GDM1 (cell line): ENCODE results near the gene LRRC74A.
"Not testable (repeated sequence)": the region's sequence is repeated elsewhere in the genome, so short reads cannot be mapped to it uniquely, and the experiment has no call there.

Experiments used
- DNase-seq: peaks from one replicate; lab custom pipeline; 2025; lab: John Stamatoyannopoulos, UW

LRRC74A gene

DNA sequence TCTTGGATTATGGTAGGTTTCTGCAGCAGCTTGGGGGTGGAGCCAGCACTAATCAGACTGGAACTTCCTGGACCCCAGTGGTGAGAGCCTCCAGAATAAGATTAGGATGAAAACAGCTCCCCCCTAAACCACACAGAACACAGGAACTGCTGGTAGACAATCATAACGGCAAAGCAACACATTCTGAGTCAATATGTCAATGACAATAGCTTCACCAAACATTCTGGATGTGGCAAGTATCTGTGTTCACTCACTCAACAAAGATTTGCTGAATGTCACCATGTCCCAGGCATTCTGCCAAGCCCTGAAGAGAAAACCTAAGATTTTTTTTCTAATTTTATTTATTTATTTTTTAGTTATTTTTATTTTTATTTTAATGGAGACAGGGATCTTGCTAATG is 65.2 kb downstream of the LRRC74A start:
- no peak for DNase-seq

DNA sequence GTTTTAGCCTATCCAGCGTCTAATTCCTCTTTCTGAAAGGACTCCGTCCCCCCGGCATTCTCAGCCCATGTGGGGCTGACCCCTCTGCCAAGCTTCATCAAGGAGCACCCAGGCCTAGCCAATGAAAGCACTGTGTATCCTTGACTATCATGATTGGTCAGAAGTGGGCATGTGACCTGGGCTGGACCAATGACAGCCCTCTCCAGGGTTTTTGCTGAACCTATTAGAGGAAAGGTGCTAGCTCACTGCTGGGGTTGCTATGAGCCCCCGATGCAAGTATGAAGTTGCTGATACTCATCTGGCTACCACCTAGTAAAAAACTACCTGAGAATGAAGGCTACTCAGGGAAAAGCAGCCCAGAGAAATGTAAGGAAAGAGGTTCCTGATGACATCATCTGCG is 68.1 kb downstream of the LRRC74A start:
- DNase-seq = no peak

DNA sequence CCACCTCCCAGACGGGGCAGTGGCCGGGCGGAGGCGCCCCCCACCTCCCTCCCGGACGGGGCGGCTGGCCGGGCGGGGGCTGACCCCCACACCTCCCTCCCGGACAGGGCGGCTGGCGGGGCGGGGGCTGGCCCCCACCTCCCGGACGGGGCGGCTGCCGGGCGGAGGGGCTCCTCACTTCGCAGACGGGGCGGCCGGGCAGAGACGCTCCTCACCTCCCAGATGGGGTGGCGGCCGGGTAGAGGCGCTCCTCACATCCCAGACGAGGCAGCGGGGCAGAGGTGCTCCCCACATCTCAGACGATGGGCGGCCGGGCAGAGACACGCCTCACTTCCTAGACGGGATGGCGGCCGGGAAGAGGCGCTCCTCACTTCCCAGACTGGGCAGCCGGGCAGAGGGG is 71.8 kb downstream of the LRRC74A start:
- DNase-seq = not testable (repeated sequence)

DNA sequence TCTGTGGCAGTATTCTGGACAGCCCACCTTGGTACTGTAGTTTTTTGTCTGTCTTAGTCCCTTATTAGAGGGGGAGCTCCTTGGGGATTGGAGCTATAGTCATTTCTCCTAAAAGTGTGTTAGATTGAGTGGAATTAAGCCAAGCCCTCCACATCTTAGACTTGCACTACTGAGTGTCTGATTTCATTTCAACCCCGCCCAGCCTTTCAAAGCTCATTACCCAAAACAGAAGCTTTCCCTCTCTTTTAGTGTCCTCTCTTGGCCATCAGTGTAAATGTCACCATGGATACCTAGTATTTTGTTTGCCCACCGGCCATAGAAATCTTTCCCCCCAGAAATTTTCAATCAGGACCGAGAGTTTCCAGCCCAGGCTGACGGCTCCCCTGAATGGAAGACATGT is 74.5 kb downstream of the LRRC74A start:
- no peak for DNase-seq

DNA sequence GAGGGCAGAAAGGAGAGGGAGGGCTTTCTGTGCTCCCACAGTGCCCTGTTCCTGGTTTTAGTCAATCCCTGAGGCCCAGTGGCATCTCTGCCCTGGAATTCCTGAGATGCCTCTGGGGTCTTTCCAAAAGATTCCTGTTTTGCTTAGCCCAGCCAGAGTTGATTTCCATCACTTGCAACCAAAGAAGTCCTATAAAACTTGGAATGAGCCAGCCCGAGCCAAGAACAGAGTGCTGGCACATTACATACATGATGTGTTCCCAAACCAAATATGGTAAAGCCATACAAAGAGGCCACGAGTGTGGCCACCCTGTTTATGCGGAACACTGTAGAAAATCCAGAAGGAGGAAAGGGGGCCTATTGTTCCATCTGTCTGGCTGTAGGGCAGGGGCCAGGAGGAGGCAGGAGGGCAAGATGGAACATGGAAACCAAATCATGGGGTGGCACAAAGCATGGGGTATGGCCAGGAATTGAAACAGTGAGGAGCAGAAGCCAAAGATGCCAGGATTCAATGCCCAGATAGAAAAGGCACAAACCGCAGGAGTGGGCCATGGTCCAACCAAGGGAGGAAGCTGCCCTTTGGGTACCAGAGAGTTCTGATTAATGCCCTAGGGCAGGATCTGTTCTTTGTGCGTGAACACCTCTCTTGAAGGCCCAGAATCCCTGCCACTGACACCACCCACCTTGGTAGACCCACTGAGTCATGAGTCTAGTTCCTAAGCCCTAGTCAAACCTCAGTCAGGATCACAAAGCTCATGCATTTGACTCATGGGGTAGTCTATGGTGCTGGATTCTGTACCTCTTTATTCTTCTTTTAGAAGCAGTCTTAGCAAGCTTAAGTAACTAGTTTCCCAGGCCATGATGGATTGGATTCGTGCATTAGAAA is 75.2 kb downstream of the LRRC74A start:
- DNase-seq = no peak

DNA sequence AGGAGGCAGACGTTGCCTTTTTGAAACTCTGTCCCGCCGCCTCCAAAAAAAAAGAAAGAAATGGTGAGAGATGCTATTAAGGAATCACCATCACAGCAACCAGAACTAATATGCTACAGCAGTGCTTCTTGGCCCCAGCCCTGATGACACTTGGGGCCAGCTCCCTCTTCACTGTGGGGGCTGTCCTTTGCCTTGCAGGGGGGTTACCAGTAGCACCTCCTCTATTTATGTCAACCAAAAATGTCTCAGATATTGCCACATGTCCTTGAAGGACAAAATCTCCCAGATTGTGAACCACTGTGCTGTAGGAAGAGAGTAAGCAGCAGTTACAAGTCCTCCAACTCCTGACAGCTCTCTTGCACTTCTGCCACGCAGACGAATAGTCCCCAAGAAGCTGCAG is 76.4 kb downstream of the LRRC74A start:
- no peak for DNase-seq

DNA sequence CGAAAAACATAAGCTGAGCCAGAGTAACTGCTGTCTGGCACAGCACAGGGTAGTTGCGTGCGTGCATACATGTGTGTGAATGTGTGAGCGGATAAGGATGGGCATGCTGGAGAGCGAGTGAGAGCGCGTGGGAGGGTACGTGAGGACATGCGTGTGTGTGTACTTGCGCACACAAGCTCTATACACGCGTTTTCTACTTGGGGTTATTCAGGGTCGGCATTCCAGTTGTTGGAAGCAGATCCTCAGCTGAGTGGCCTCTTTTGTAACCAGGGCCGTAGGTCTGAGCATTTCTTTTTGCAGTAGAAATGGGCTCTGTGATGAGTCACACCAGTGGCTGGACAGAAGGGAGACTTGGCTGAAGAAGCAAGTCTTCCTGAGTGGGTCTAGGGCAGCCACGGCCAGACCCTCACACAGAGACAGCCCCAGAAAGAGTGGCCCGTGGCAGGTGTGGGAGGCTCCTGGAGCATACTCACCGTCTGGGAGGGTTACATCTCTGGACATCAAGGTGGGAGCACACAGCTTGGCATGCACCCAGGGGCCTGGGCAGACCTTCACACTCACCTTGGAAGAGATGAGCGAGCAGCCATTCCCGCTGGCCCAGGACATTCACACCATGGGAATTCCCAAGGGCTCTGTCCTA is 78.0 kb downstream of the LRRC74A start:
- DNase-seq = no peak

DNA sequence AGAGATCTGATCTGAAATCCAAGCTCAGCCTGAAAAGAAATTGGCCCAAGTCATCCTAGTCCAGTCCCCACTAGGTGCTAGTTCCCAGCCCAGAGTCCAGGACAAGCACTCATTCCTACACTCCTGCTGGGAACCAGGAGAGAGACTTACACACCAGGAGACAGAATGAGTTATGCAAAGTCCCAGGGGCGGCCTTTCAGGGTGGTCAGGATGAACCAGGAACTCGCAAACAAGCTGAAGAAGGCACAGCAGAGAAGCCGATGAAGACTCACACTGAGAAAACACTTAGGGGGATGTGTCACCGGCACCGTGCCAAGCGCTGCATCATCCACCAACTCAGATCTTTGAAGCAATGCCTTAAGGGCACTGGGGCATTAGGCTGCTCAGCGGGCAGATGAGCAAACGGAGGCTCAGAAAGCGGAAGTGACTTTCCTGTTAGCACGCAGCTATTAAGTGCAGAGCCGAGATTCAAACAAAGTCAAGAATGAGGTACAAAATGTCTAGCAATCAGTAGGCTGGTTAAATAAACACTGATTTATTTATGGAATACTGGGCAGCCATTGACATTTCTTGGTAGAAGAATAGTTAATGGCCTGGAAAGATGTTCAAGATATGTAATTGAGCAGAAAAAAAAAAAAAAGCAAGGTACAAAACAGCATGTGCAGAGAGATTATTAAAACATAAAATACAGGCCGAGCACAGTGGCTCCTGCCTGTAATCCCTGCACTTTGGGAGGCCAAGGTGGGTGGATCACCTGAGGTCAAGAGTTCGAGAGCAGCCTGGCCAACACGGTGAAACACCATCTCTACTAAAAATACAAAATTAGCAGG is 78.7 kb downstream of the LRRC74A start:
- DNase-seq = peak; percentile 49

DNA sequence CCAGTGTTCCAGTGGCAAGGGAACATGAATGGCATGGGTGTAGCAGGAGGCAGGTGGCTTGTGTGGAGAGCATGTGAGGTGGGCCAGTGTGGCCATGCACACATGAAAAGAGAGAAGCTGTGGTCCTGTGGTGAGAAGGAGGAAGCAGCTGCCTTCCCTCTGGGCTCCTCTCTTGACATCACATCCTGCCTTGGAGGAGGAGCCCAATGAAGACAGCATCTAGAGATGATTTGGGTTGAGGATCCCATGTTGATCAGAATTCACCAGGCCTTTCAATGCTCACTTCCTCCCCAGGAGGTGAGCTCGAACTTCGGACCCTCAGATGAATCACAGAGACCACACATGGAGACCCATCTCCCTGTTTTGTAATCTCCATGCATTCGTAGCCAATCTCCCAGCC is 82.6 kb downstream of the LRRC74A start:
- DNase-seq = peak; percentile 96

DNA sequence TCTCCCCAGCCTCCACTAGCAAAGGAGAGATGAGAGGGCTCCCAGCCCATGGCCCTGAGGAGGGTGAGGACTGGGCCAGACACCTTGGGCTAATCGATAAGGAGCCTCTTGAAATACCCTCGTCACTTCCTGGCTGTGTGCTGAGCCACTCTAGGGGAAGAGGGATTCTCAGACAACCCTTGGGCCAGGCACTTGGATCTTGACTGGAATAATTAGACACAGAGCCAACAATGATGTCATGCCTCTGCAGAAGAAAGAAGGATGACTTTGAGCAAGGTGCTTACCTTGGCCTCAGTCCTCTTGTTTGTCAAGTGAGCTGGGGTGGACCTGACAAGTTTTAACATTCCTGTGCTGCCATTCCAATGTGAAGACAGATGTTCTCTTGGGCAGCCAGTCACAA is 83.1 kb downstream of the LRRC74A start:
- DNase-seq = no peak

DNA sequence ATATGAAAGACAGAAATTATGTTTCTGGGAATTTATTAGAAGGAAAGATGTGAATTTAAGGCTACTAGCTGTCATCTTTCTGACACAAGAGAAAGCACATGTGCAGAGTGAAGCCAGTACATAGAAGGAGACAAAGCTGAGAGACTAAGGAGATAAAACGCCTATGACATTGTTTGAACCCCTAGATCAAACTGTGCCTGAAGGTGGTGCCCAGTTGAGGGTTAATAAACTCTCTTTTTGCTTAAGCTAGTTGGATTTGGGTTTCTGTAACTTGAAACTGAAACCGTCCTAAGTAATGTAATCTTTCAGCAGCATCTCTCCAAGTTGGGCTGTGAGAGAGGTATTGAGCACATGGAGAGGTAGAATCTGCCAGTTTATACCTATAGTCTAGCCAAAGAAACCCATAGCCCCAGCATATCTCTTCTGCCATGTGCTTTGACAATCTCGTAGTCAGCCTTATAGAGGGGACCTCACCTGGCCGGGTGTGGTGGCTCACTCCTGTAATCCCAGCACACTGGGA is 84.2 kb downstream of the LRRC74A start:
- DNase-seq = no peak

DNA sequence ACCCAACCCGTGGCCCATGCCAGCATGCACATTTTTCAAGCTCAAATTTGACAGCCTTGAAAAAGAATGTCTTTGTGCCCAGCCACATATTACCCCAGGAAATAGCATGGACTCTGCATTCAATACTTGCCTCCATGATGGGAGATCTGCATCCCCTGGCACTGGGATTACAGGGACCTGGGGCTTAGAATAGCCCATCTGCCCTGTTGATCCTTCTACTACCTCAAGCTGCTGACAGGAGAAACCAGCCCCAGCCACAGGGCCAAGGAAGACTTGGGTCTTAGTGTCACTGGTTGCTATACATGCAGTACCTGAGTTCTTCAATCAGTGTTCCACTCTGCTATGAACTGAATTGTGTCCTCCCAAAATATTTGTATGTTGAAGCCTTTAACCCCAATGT is 85.3 kb downstream of the LRRC74A start:
- DNase-seq = no peak

DNA sequence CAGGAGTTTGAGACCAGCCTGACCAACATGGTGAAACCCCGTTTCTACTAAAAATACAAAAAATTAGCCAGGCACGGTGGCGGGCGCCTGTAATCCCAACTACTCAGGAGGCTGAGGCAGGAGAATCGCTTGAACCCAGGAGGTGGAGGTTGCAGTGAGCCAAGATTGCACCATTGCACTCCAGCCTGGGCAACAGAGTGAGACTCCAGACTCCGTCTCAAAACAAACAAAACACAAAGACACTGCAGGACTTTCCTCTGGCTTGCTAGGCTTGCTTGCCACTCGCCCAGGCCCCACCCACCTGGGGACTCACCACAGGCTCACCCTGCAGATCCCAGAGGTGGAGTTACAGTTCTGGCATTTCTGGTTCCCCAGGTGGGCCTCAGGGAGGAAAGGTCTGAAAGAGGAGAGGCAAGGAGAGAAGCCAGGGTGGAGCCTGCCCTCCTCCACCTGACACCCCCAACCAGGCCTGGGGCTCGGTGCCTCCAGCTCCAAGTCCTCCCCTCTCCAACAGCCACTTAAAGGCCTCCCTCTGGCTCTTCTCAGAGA is 88.4 kb downstream of the LRRC74A start:
- DNase-seq = not testable (repeated sequence)

DNA sequence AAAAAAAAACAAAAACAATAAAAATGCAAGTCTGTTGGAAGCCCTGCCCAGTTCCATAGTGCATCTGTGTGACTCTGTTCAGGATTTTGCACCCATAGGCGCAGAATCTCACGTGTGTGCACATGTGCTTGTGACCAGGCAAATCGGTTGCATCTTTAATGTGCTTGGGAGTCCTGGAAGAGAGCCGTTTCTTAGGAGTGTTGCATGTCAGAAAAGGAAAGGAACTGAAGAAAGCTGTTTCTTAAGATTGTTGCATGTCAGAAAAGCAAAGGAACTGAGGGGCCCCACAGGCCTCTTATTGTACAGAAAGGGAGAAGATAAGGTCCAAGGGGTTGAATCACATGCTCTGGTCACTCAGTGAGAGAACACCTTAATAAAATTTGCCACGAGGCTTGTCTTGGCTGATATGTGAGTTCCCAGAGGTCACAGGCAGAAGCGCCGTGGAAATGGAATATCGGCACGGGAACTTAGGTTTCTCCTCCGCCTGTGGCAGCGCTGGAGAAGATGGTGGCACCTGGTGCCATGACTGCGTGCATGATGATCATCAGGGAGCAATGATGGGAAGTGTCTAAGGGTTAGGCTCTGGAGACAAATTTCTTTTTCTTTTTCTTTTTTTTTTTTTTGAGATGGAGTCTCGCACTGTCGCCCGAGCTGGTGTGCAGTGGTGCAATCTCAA is 90.0 kb downstream of the LRRC74A start:
- DNase-seq = no peak

DNA sequence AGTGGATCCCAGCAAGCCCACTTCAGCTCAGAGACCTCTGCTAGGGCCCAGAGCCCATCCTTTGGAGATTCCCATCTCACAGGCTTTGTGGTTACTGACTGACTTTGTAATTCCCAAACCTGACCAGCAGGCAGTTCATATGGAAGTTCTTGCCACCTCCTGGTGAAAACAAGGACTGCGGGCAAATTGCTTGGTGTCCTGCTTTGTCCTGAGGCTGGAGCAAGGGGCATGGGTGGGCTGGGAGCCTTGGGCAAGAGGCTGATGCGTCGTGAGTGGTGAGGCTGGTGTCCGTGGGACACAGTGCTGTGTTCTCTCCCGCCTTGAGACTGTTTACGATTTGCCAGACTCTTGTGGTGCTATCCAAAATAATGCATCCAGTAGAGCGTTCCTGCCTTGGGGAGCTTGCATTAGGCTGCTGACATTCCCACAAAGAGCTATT is 91.0 kb downstream of the LRRC74A start:
- no peak for DNase-seq

DNA sequence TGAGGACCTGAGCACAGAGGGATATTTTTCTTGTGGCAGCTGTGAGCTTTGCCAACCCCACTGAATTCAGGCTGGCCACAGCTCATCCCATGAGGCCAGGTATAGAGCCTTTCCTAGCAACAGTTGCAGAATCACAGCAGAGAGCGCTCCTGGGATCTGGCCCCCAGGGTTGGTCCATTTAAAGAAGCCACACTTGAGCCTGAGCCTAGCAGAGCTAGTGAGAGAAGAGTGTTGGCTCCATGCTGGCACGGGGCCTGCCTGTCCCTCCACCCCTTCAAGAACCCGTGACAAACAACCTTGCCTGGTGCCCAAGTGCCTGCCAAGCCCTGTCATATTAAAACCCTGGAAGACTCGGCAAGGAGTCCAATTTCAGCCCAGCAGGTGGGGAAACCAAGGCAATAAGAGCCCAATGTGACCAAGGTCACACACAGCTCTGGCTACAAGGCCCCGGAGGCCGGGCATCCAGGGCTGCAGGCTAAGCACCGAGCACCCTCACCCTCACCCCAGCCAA is 91.6 kb downstream of the LRRC74A start:
- no peak for DNase-seq

DNA sequence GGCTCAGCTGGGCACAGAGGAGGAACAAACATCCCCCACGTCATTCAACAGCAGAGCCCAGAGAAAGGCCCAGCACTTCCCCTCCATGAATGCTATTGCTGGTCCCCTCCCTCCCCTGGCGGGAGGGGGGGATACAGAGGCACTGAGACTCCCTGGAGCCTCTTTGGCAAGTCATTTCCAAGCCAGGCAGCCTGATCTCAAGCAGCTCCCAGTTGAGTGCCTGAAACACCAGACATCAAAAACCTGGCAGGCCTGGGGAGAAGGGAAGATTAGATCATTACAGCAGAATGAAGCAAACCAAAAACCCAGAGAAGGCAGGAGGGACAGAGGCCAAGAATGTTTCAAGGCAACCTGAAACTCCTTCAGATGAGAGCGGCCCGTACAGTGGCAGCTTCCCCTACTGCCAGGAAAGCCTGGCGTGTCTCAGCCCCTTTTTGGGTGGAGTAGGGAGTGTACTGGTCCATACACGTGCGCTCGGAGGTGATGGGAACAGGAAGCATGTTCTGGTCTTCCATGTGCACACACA is 92.1 kb downstream of the LRRC74A start:
- DNase-seq = peak; percentile 50

DNA sequence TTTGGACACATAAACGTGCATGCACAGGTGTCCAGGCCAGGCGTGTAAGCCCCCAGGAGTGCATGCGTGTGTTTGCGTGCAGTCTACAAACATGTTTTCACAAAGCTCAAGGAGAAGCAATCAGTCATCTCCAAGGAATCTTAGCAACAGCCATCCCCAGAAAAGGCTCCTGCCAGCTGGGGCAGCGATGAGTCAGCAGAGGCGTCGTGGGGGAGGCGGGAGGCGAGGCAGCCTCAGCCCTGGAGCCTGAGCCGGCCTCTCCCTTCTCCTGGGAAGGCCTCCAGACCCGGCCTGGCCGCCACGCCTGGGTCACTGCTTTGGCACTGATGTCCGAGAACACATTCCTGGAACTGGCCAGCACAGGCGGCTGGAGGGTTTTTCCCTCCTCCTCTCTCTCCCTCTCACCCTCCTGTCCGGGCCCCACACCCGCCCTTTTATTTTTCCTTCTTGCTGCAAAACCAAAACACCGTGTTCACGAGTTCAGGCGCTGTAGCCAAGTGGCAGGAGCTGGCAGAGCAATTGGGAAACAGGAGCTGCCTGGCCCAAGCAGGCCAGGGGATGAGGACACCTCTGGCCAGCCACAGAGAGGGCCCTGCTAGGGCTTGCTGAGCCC is 92.7 kb downstream of the LRRC74A start:
- DNase-seq = no peak
